ENCODE results near the gene ZNF397. TPM values are rescaled to one million over a fixed set of nuclear protein-coding genes. Genes with fewer than 3 reads are reported as not detected.
"Not testable (repeated sequence)": the region's sequence is repeated elsewhere in the genome, so short reads cannot be mapped to it uniquely, and the experiment has no call there.

ZNF397 gene
- polyA plus RNA-seq, 1 experiment = 3.7 TPM

DNA sequence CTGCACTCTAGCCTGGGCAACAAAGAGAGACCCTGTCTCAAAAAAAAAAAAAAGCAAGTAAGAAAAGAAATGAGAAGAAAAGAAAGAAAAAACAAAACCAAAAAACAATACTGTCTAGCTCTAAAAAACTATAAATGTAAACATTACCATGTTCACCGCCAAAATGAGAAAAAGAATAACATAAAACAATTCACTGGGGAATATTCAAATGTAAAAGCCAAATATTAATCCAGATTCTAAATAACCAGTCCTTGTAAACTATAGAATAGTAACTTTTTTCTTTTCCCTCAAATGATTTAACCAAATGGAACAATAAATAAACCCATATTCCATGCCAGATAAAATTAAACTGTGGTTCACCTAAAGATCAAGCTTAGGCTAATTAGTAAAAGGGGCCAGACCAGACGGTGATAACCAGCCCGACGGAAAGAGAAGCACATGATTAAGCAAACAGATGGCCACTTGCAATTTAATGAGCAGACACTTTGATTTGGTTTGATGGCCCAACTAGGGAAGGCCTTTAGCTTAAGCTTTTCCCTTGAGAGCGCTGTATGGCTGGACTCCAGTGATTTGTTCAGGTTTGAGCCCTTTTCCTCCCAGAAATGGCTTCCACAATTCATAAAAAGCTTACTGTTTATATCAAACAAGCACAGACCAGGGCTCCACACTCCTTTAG lies 39.4 kb upstream of the ZNF397 start:
- TF ChIP-seq, protein P1, sequence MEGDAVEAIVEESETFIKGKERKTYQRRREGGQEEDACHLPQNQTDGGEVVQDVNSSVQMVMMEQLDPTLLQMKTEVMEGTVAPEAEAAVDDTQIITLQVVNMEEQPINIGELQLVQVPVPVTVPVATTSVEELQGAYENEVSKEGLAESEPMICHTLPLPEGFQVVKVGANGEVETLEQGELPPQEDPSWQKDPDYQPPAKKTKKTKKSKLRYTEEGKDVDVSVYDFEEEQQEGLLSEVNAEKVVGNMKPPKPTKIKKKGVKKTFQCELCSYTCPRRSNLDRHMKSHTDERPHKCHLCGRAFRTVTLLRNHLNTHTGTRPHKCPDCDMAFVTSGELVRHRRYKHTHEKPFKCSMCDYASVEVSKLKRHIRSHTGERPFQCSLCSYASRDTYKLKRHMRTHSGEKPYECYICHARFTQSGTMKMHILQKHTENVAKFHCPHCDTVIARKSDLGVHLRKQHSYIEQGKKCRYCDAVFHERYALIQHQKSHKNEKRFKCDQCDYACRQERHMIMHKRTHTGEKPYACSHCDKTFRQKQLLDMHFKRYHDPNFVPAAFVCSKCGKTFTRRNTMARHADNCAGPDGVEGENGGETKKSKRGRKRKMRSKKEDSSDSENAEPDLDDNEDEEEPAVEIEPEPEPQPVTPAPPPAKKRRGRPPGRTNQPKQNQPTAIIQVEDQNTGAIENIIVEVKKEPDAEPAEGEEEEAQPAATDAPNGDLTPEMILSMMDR (IDR thresholded peaks at IDR 0.05; ENCODE audit: insufficient read depth, low read depth, low read length) = no peak
- DNase-seq (ENCODE audit: low read depth) = no peak
- ChIA-PET CTCF (no interaction called here), POLR2A (no interaction called here)
- Histone ChIP-seq H3K36me3 (ENCODE audit: control insufficient read depth, insufficient read depth, low read length) (no peaks in the 10 kb centered on the region), H3K27me3 (ENCODE audit: control insufficient read depth, insufficient read depth, low read length) (no peaks in the 10 kb centered on the region), H3K4me3 (ENCODE audit: low read depth, low read length) (no peak overlapping the region)

DNA sequence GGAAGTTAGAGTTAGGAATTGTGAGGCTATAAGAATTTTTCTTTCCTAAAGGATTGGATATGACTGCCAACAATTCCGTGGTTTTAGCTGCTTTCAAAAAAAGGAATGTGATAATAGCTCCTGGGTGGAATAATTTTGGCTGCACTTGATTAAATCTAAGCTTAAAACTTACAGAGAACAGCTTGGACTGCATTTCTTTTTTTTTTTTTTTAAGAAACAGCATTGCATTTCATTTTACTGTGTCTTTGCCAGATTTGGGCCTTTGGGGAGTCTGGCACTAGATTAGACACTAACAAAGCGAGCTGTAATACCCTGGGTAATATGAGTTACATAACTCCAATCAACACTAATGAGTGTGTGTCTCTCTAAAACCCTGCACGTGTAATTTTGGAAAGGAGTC lies 37.8 kb upstream of the ZNF397 start:
- POLR2A ChIA-PET = no interaction called here

DNA sequence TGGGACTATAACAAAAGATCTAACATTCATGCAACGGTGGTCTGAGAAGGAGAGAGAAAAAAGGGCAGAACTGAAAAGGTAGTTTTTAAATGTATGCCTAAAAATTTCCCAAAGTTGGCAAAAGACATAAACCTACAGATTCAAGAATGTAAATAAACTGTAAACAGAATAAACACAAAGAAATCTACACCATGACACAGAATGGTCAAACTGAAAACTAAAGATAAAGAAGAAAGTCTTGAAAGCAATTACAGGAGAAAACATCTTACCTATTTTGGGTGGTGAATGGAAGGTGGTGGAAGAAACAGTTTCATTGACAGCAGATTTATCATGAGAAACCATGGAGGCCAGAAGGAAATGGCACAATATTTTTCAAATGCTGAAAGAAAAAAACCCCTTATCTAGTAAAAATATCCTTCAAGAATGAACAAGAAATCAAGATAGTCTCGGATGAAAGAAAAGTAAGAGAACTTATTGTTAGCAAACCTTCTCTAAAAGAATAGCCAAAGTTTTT lies 35.6 kb upstream of the ZNF397 start:
- H3K36me3 ChIP-seq (ENCODE audit: control insufficient read depth, insufficient read depth, low read length) = no peaks in the 10 kb centered on the region
- ChIA-PET CTCF (no interaction called here), POLR2A (no interaction called here)
- no peaks in the 10 kb centered on the region for H3K27me3 ChIP-seq (ENCODE audit: control insufficient read depth, insufficient read depth, low read length)
- H3K4me3 ChIP-seq (ENCODE audit: low read depth, low read length) = no peak overlapping the region
- no peak for DNase-seq (ENCODE audit: low read depth)
- TF ChIP-seq, protein P1 (IDR thresholded peaks at IDR 0.05; ENCODE audit: insufficient read depth, low read depth, low read length) = no peak

More for the DNA sequence above, 37.8 kb upstream of the ZNF397 start:
- H3K27me3 ChIP-seq (ENCODE audit: control insufficient read depth, insufficient read depth, low read length) = no peaks in the 10 kb centered on the region
- TF ChIP-seq, protein P1 (IDR thresholded peaks at IDR 0.05; ENCODE audit: insufficient read depth, low read depth, low read length) = no peak
- DNase-seq (ENCODE audit: low read depth) = no peak
- CTCF ChIA-PET = no interaction called here
- no peaks in the 10 kb centered on the region for H3K36me3 ChIP-seq (ENCODE audit: control insufficient read depth, insufficient read depth, low read length)
- no peak overlapping the region for H3K4me3 ChIP-seq (ENCODE audit: low read depth, low read length)

DNA sequence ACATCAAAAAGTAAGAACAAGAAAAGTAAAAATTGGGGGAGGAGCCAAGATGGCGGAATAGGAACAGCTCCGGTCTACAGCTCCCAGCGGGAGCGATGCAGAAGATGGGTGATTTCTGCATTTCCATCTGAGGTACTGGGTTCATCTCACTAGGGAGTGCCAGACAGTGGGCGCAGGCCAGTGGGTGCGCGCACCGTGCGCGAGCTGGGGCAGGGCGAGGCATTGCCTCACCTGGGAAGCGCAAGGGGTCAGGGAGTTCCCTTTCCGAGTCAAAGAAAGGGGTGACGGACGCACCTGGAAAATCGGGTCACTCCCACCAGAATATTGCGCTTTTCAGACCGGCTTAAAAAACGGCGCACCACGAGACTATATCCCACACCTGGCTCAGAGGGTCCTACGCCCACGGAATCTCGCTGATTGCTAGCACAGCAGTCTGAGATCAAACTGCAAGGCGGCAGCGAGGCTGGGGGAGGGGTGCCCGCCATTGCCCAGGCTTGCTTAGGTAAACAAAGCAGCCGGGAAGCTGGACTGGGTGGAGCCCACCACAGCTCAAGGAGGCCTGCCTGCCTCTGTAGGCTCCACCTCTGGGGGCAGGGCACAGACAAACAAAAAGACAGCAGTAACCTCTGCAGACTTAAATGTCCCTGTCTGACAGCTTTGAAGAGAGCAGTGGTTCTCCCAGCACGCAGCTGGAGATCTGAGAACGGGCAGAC lies 34.9 kb upstream of the ZNF397 start:
- H3K27me3 ChIP-seq (ENCODE audit: control insufficient read depth, insufficient read depth, low read length); POLR2A ChIA-PET; H3K36me3 ChIP-seq (ENCODE audit: control insufficient read depth, insufficient read depth, low read length); DNase-seq (ENCODE audit: low read depth); H3K4me3 ChIP-seq (ENCODE audit: low read depth, low read length); CTCF ChIA-PET: not testable (repeated sequence)

DNA sequence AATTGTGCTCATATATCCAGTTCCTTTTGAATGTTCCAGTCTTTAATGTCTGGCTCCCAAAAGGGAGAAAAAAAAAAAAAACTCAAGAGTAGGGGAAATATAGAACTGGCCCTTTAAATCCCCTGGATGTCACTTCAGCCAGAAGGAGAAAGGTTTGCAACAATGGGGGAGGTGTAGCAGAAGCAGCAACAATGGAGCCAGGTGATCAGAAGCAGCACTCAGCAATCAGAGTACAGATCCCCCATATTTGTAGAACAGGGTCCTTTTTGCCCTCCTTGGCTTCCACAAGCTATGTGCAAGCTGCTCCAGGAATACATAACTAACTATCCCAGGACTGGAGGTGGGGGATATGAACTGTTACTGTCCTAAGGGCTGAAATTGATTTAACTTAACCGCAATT lies 25.8 kb upstream of the ZNF397 start:
- ChIA-PET CTCF (no interaction called here), POLR2A (no interaction called here)
- Histone ChIP-seq H3K27me3 (ENCODE audit: control insufficient read depth, insufficient read depth, low read length) (no peaks in the 10 kb centered on the region), H3K36me3 (ENCODE audit: control insufficient read depth, insufficient read depth, low read length) (no peaks in the 10 kb centered on the region), H3K4me3 (ENCODE audit: low read depth, low read length) (no peak overlapping the region)
- TF ChIP-seq, protein P1 (IDR thresholded peaks at IDR 0.05; ENCODE audit: insufficient read depth, low read depth, low read length) = no peak
- no peak for DNase-seq (ENCODE audit: low read depth)

DNA sequence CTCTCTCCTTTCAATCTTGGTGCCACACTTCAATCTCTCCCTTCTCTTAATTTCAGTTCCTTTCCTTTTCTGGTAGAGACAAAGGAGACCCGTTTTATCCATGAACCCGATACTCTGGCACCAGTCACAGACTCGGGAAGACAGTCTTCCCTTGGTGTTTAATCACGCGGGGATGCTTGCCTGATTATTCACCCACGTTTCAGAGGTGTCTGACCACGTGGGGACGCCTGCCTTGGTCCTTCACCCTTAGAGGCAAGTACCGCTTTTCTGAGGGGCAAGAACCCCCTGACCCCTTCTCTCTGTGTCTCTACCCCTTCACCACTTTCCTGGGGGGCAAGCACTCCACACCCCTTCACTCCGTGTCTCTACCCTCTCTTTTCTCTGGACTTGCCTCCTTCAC lies 24.2 kb upstream of the ZNF397 start:
- H3K4me3 ChIP-seq (ENCODE audit: low read depth, low read length); H3K36me3 ChIP-seq (ENCODE audit: control insufficient read depth, insufficient read depth, low read length); POLR2A ChIA-PET; H3K27me3 ChIP-seq (ENCODE audit: control insufficient read depth, insufficient read depth, low read length); DNase-seq (ENCODE audit: low read depth); CTCF ChIA-PET: not testable (repeated sequence)

DNA sequence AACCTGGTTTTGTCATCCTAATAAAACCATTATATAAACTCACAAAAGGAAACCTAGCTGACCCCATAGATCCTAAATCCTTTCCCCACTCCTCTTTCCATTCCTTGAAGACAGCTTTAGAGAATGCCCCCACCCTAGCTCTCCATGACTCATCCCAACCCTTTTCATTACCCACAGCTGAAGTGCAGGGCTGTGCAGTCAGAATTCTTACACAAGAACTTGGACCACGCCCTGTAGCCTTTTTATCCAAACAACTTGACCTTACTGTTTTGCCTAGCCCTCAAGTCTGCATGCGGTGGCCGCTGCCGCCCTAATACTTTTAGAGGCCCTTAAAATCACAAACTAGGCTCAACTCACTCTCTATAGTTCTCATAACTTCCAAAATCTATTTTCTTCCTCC lies 21.5 kb upstream of the ZNF397 start:
- POLR2A ChIA-PET; DNase-seq (ENCODE audit: low read depth): not testable (repeated sequence)

More for the DNA sequence above, 21.5 kb upstream of the ZNF397 start:
- H3K27me3 ChIP-seq (ENCODE audit: control insufficient read depth, insufficient read depth, low read length); CTCF ChIA-PET; H3K36me3 ChIP-seq (ENCODE audit: control insufficient read depth, insufficient read depth, low read length); H3K4me3 ChIP-seq (ENCODE audit: low read depth, low read length): not testable (repeated sequence)
